HL-60 (cell line): ENCODE results near the gene DTD2.

Experiments
- DNase-seq, 2 experiments: peaks; one replicate each; pipeline ENCODE4 v3.0.0-alpha.2; 2010 to 2020; ENCODE audit warnings: low read depth in 1 of 2, low spot score in 1 of 2
- H3K27ac ChIP-seq: fragments of 250-450 bp; sonication (Bioruptor Pico); replicated peaks from 2 replicates; pipeline ENCODE4 v1.5.1; 2020; ENCODE audit warnings: mild to moderate bottlenecking, moderate library complexity
- H3K27me3 ChIP-seq: fragments of 250-450 bp; sonication (Bioruptor Pico); 2 replicates; pipeline ENCODE4 v1.5.1; 2021; ENCODE audit warnings: mild to moderate bottlenecking, moderate library complexity; ENCODE audit not compliant: insufficient read depth, poor library complexity, severe bottlenecking
- H3K4me3 ChIP-seq: replicated peaks from 2 replicates; pipeline ENCODE4 v1.5.1; 2011; ENCODE audit warnings: mild to moderate bottlenecking, control low read depth, low read length; ENCODE audit not compliant: insufficient read depth
- CTCF ChIP-seq: IDR thresholded peaks from one replicate; pipeline ENCODE4 v1.5.1; 2011; ENCODE audit warnings: low read length, control low read depth, inconsistent platforms; ENCODE audit not compliant: insufficient read depth
- GABPA ChIP-seq: IDR thresholded peaks from 2 replicates; pipeline ENCODE4 v1.6.1; 2012; ENCODE audit warnings: low read depth
- POLR2AphosphoS5 ChIP-seq: IDR thresholded peaks from 2 replicates; pipeline ENCODE4 v1.6.1; 2012; ENCODE audit warnings: low read depth
- REST ChIP-seq: IDR thresholded peaks from 2 replicates; pipeline ENCODE4 v1.6.1; 2012; ENCODE audit warnings: low read depth; ENCODE audit not compliant: insufficient replicate concordance
- SPI1 ChIP-seq: IDR thresholded peaks from 2 replicates; pipeline ENCODE4 v1.6.1; 2012; ENCODE audit warnings: low read depth, mild to moderate bottlenecking, borderline replicate concordance

DTD2 gene

GRCh38 chr14:31492759-31493498 lies 35.6 kb upstream of the DTD2 start:
- no peak for DNase-seq

GRCh38 chr14:31489691-31490090 lies 32.4 kb upstream of the DTD2 start:
- H3K27me3 ChIP-seq: no peaks in the 10 kb centered on the region

More at GRCh38 chr14:31492759-31493498, 35.6 kb upstream of the DTD2 start:
- Histone ChIP-seq H3K27ac (no peak overlapping the region), H3K4me3 (no peak overlapping the region), H3K27me3 (no peaks in the 10 kb centered on the region)
- TF ChIP-seq CTCF: no peak
- TF ChIP-seq REST: no peak
- no peak for TF ChIP-seq POLR2AphosphoS5
- no peak for TF ChIP-seq SPI1
- no peak for TF ChIP-seq GABPA

More at GRCh38 chr14:31489691-31490090, 32.4 kb upstream of the DTD2 start:
- Histone ChIP-seq H3K27ac (no peak overlapping the region), H3K4me3 (no peak overlapping the region)
- DNase-seq: peak in 1 of 2 experiments; percentile 2
- no peak for TF ChIP-seq CTCF
- no peak for TF ChIP-seq POLR2AphosphoS5
- TF ChIP-seq REST: no peak
- TF ChIP-seq SPI1: no peak
- TF ChIP-seq GABPA: no peak
